Fibroblast of lung (primary cell): ENCODE data around the gene TIGD6. TPM values are rescaled to one million over a fixed set of nuclear protein-coding genes. Genes with fewer than 3 reads are reported as not detected.

Experiments
- DNase-seq, 2 donors: peaks; one replicate each; pipeline versions ENCODE4 v3.0.0 to v3.0.0-alpha.2; 2010; ENCODE audit warnings: low read depth in 2 of 2
- H2AFZ ChIP-seq: 2 replicates; pipeline ENCODE4 v1.5.1; 2012; ENCODE audit warnings: low read length, control low read depth, inconsistent platforms
- H3K27ac ChIP-seq: 2 replicates; pipeline ENCODE4 v1.5.1; 2011; ENCODE audit warnings: low read length, control low read depth; ENCODE audit not compliant: insufficient read depth
- H3K27me3 ChIP-seq: 2 replicates; pipeline ENCODE4 v1.5.1; 2011; ENCODE audit warnings: mild to moderate bottlenecking, low read length; ENCODE audit not compliant: control insufficient read depth, insufficient read depth
- H3K36me3 ChIP-seq: 2 replicates; pipeline ENCODE4 v1.5.1; 2011; ENCODE audit warnings: low read length; ENCODE audit not compliant: control insufficient read depth, insufficient read depth
- H3K4me1 ChIP-seq: 2 replicates; pipeline ENCODE4 v1.5.1; 2011; ENCODE audit warnings: low read length; ENCODE audit not compliant: control insufficient read depth, insufficient read depth; ENCODE audit errors: extremely low read depth
- H3K4me2 ChIP-seq: 2 replicates; pipeline ENCODE4 v1.5.1; 2011; ENCODE audit warnings: low read length, control low read depth; ENCODE audit not compliant: insufficient read depth; ENCODE audit errors: extremely low read depth
- H3K4me3 ChIP-seq, 4 experiments: fragments of 200-600 bp in 1 of 4; sonication (generic) in 1 of 4; replicated peaks in 1 of 4; 2 replicates each; pipeline ENCODE4 v1.5.1; 2011 to 2016; ENCODE audit warnings: low read length in 4 of 4, low read depth in 3 of 4, mild to moderate bottlenecking in 3 of 4, control low read depth in 2 of 4, inconsistent platforms in 1 of 4, mixed read lengths in 1 of 4; ENCODE audit not compliant: insufficient read depth in 1 of 4; ENCODE audit errors: control extremely low read depth in 1 of 4
- H3K79me2 ChIP-seq: 2 replicates; pipeline ENCODE4 v1.5.1; 2012; ENCODE audit warnings: mild to moderate bottlenecking, low read length, inconsistent platforms; ENCODE audit not compliant: control insufficient read depth, insufficient read depth
- H3K9ac ChIP-seq: 2 replicates; pipeline ENCODE4 v1.5.1; 2011; ENCODE audit warnings: mild to moderate bottlenecking, low read length, control low read depth; ENCODE audit not compliant: insufficient read depth
- H3K9me3 ChIP-seq: 2 replicates; pipeline ENCODE4 v1.5.1; 2012; ENCODE audit warnings: low read depth, low read length; ENCODE audit not compliant: control insufficient read depth, insufficient read depth
- H4K20me1 ChIP-seq: 2 replicates; pipeline ENCODE4 v1.5.1; 2011; ENCODE audit warnings: low read length; ENCODE audit not compliant: control insufficient read depth, insufficient read depth; ENCODE audit errors: extremely low read depth
- CTCF ChIP-seq, 2 donors: IDR thresholded peaks in 1 of 2; conservative IDR thresholded peaks in 1 of 2; 1 replicate in 1 of 2; 2 replicates in 1 of 2; pipeline ENCODE4 v1.5.1; 2011 to 2012; ENCODE audit warnings: low read length in 2 of 2, control low read depth in 1 of 2, inconsistent platforms in 1 of 2, low read depth in 1 of 2, mild to moderate bottlenecking in 1 of 2
- EZH2 ChIP-seq: IDR thresholded peaks from 2 replicates; pipeline ENCODE4 v1.5.1; 2012; ENCODE audit warnings: low read length, control low read depth, mild to moderate bottlenecking; ENCODE audit errors: missing control alignments
- polyA plus RNA-seq, 2 donors: library from polyadenylated mRNA; depleted of rRNA in 1 of 2; stranded (reverse) in 1 of 2; unstranded in 1 of 2; fragments of >200 nt; gene quantifications; 2 replicates each; pipeline ENCODE4 v1.2.1, GENCODE V29; 2011 to 2012; ENCODE audit warnings: missing spikeins in 1 of 2
- total RNA-seq: library from RNA; depleted of rRNA; stranded (reverse); fragments of >200 nt; gene quantifications from 2 replicates; pipeline ENCODE4 v1.2.1, GENCODE V29; 2014

TIGD6 gene
- total and polyA plus RNA-seq, 2 donors (not counting 1 experiment from before 2014, with no cell fraction given), result 5.7 to 10.4 TPM

DNA sequence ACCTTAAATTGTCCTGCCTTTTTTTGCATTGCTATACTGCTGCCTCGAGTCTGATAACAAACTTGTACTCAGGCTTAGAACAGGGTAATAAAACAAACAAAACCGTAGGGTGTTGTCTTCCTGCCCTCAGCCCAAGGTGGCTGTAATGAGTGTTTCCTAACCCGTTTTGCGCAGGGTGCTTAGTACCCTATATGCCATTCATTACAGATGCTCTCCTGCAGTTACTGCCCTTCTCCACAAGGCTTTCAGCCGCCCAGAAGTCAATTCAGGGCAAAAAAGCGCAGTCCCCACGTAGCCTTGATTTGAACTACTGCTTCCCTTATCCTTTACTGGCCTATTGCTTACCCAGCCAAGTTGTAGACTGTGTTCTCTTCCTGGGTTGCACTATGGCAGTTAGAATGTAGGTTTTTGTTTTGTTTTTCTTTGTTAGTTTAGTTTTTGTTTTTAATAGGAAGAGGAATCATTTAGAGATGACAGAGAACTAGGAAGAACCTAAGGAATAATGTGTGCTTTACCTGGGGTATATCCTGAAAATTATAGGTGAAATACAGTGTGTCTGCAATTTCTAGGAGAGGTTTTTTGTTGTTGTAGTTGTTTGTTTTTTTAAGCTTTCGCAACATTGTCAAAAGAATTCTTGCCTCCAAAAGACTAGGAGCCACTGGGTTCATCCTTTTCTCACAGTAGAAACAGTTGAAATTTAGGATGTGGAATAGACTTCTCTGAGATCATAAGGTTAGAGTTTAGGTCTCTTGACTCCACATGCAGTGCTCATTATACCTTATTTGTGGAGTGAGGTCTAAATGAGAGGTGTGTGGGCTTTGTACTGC lies 1.4 kb upstream of the TIGD6 start:
- Histone ChIP-seq H2AFZ (no peak overlapping the region), H3K4me1 (peaks cover 8% of the 10 kb centered on the region), H3K27me3 (no peaks in the 10 kb centered on the region), H3K36me3 (peaks cover 6% of the 10 kb centered on the region), H3K9ac (no peak overlapping the region), H4K20me1 (no peaks in the 10 kb centered on the region), H3K9me3 (no peaks in the 10 kb centered on the region), H3K4me2 (peak overlapping the region; percentile 87), H3K27ac (peak overlapping the region; percentile 97), H3K4me3 (peak overlapping the region; percentile 84 to 99 (median 95)), H3K79me2 (peaks cover 56% of the 10 kb centered on the region)
- DNase-seq, result peak; percentile 70 to 78
- no peak for TF ChIP-seq EZH2
- TF ChIP-seq CTCF (conservative IDR thresholded peaks at IDR 0.05 in 1 of 2, IDR thresholded peaks at IDR 0.05 in 1 of 2; ENCODE audit: low read depth in 1 of 2, low read length in 2 of 2), result peak; percentile 74 to 84

- Histone ChIP-seq H4K20me1 (no peaks in the 10 kb centered on the region), H2AFZ (peak overlapping the region; percentile 38), H3K4me3 (peak overlapping the region; percentile 84 to 99 (median 95)), H3K9ac (peak overlapping the region; percentile 99), H3K27ac (peak overlapping the region; percentile 97), H3K27me3 (no peaks in the 10 kb centered on the region), H3K4me1 (peaks cover 8% of the 10 kb centered on the region), H3K9me3 (no peaks in the 10 kb centered on the region), H3K79me2 (peaks cover 53% of the 10 kb centered on the region), H3K4me2 (peak overlapping the region; percentile 87), H3K36me3 (peaks cover 3% of the 10 kb centered on the region)
- TF ChIP-seq CTCF (conservative IDR thresholded peaks at IDR 0.05 in 1 of 2, IDR thresholded peaks at IDR 0.05 in 1 of 2; ENCODE audit: low read depth in 1 of 2, low read length in 2 of 2) (peak in 1 of 2 donors; percentile 11), EZH2 (no peak)
- peak; percentile 35 to 56 for DNase-seq
These were observed 671 bp upstream of the TIGD6 start for GRCh38 chr5:150000990-150001659.

- Histone ChIP-seq H3K4me1 (peaks cover 8% of the 10 kb centered on the region), H3K4me3 (peak overlapping the region; percentile 84 to 99 (median 95)), H3K36me3 (no peaks in the 10 kb centered on the region), H3K4me2 (peak overlapping the region; percentile 84), H4K20me1 (no peaks in the 10 kb centered on the region), H3K9ac (peak overlapping the region; percentile 99), H3K79me2 (peaks cover 45% of the 10 kb centered on the region), H2AFZ (peak overlapping the region; percentile 94), H3K27ac (peak overlapping the region; percentile 97), H3K27me3 (no peaks in the 10 kb centered on the region), H3K9me3 (no peaks in the 10 kb centered on the region)
- DNase-seq, result no peak
- TF ChIP-seq CTCF (conservative IDR thresholded peaks at IDR 0.05 in 1 of 2, IDR thresholded peaks at IDR 0.05 in 1 of 2; ENCODE audit: low read depth in 1 of 2, low read length in 2 of 2), result no peak
- TF ChIP-seq EZH2, result no peak
These were observed 593 bp downstream of the TIGD6 start for GRCh38 chr5:149999866-150000255.
